ENCODE data around the gene TRAK1.

Gene TRAK1

GRCh38 chr3:42202217-42202865 lies 111.2 kb downstream of the TRAK1 start:
- TF ChIP-seq, protein P1, sequence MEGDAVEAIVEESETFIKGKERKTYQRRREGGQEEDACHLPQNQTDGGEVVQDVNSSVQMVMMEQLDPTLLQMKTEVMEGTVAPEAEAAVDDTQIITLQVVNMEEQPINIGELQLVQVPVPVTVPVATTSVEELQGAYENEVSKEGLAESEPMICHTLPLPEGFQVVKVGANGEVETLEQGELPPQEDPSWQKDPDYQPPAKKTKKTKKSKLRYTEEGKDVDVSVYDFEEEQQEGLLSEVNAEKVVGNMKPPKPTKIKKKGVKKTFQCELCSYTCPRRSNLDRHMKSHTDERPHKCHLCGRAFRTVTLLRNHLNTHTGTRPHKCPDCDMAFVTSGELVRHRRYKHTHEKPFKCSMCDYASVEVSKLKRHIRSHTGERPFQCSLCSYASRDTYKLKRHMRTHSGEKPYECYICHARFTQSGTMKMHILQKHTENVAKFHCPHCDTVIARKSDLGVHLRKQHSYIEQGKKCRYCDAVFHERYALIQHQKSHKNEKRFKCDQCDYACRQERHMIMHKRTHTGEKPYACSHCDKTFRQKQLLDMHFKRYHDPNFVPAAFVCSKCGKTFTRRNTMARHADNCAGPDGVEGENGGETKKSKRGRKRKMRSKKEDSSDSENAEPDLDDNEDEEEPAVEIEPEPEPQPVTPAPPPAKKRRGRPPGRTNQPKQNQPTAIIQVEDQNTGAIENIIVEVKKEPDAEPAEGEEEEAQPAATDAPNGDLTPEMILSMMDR (IDR thresholded peaks at IDR 0.05; ENCODE audit: control insufficient read depth, insufficient read depth, low read depth, low read length, missing control alignments): no peak
- no peak overlapping the region for H3K4me3 ChIP-seq (ENCODE audit: control insufficient read depth, low read depth, low read length)
- no peak for DNase-seq (ENCODE audit: low read depth)

GRCh38 chr3:42204867-42205599 lies 113.9 kb downstream of the TRAK1 start:
- TF ChIP-seq, protein P1 (IDR thresholded peaks at IDR 0.05; ENCODE audit: control insufficient read depth, insufficient read depth, low read depth, low read length, missing control alignments): no peak
- DNase-seq (ENCODE audit: low read depth): no peak

DNA sequence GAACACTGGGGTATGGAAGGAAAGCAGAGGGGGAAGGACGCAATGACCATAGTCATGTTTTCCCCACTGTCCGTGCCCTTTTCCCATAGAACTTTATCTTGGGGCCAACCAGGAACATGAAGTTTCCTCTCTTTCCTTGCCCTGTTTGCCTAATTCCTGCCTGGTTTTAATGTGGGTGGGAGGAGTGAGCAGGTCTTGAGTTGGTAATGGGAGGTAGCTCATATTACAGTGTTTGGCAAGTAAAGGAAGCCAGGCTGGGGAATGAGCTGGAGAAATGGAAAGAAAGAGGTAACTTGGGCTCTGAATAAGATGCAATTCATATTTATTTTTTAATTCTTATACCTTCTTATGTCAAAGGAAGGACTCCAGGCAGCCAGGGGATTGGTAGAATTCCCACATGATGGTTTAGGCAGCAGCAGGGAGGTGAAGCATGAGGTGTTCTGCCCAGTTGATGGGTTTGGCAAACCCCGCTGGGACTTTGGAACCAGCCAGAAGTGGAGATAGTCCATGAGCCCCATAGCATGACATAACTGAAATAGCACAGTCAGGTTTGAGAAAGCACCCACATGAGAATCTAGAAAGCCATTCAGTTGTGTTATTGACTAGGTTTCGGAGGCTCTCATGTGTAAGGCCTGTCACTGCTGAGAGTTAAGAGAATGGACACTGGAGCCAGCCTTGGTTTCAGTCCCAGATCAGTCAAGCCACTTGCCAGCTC lies 114.8 kb downstream of the TRAK1 start:
- TF ChIP-seq, protein P1 (IDR thresholded peaks at IDR 0.05; ENCODE audit: control insufficient read depth, insufficient read depth, low read depth, low read length, missing control alignments): no peak
- no peak for DNase-seq (ENCODE audit: low read depth)

More at GRCh38 chr3:42204867-42205599, 113.9 kb downstream of the TRAK1 start:
- no peak overlapping the region for H3K4me3 ChIP-seq (ENCODE audit: control insufficient read depth, low read depth, low read length)

GRCh38 chr3:42209917-42210316 lies 118.8 kb downstream of the TRAK1 start:
- no peak overlapping the region for H3K4me3 ChIP-seq (ENCODE audit: control insufficient read depth, low read depth, low read length)
- TF ChIP-seq, protein P1 (IDR thresholded peaks at IDR 0.05; ENCODE audit: control insufficient read depth, insufficient read depth, low read depth, low read length, missing control alignments): no peak
- no peak for DNase-seq (ENCODE audit: low read depth)

More for the DNA sequence above, 114.8 kb downstream of the TRAK1 start:
- H3K4me3 ChIP-seq (ENCODE audit: control insufficient read depth, low read depth, low read length): no peak overlapping the region

DNA sequence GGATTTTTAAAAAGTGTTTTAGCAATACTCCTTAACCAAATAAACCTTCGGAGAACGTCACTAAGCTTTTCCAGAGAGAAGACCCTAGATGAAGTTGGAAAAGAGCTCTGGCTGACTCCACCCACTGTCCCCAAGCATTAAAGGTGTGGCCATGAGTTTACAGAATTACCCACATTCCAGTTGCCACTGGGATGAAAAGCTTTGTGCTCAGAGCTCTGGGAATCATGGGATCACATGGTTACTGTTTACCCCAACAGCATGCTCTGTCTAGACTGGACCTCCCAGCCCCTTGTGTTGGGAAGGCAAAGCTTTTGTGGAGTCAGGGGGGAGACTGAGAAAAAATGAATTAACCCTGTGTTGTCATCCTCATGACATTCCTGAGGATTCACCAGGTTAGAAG lies 119.6 kb downstream of the TRAK1 start:
- no peak overlapping the region for H3K4me3 ChIP-seq (ENCODE audit: control insufficient read depth, low read depth, low read length)
- TF ChIP-seq, protein P1 (IDR thresholded peaks at IDR 0.05; ENCODE audit: control insufficient read depth, insufficient read depth, low read depth, low read length, missing control alignments): no peak
- no peak for DNase-seq (ENCODE audit: low read depth)

DNA sequence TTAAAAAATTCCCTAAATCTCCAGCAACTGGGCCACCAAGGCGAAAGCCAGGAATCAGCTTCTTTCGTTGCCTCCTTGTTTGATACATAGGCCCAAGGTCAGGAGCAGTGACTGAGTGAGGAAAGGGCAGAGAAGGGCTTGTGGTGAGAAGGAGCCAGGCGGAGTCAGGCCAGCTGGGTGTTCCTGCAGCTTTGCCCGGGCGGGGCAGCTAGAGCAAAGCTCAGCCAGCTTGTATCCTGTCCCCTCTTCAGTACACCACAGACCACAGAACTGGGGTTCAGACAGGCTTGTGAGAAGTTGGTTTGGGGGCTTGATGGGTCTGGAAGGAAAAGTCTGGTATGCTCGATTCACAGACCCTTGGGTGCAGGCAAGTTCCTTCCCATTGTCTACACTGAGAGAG lies 122.3 kb downstream of the TRAK1 start:
- TF ChIP-seq, protein P1 (IDR thresholded peaks at IDR 0.05; ENCODE audit: control insufficient read depth, insufficient read depth, low read depth, low read length, missing control alignments): no peak
- no peak for DNase-seq (ENCODE audit: low read depth)
- no peak overlapping the region for H3K4me3 ChIP-seq (ENCODE audit: control insufficient read depth, low read depth, low read length)
